SK-N-MC (cell line): ENCODE results near the gene CLSTN1.

ENCODE experiments used
- EZH2 ChIP-seq: fragments of 200-600 bp; sonication (generic); IDR thresholded peaks from one replicate; pipeline ENCODE4 v1.6.1; 2017; ENCODE audit warnings: antibody characterized with exemption
- POLR2AphosphoS5 ChIP-seq: IDR thresholded peaks from 2 replicates; pipeline ENCODE4 v1.6.1; 2012; ENCODE audit warnings: mild to moderate bottlenecking, low read depth, low read length, borderline replicate concordance

- TF ChIP-seq POLR2AphosphoS5 (no peak), EZH2 (no peak)
Measured at GRCh38 chr1:9858293-9859035, 34.7 kb upstream of the CLSTN1 start.
